Fibroblast of skin of back (primary cell): ENCODE measurements around the gene R3HDM2.
A peak's percentile ranks its signal among the peaks of the same experiment; 100 is the strongest.
"Not testable (repeated sequence)": the region's sequence is repeated elsewhere in the genome, so short reads cannot be mapped to it uniquely, and the experiment has no call there.

Experiments
- DNase-seq: peaks from one replicate; pipeline ENCODE4 v3.0.0-alpha.2; 2013

The R3HDM2 gene

GRCh38 chr12:57452937-57453509, 22.2 kb upstream of the R3HDM2 start:
- DNase-seq: peak; percentile 79

GRCh38 chr12:57452181-57452936, 21.5 kb upstream of the R3HDM2 start:
- peak; percentile 90 for DNase-seq

- no peak for DNase-seq
These were observed 20.5 kb upstream of the R3HDM2 start for GRCh38 chr12:57451233-57451778.

GRCh38 chr12:57450057-57450456, 19.2 kb upstream of the R3HDM2 start:
- DNase-seq: no peak

GRCh38 chr12:57449375-57449774, 18.5 kb upstream of the R3HDM2 start:
- DNase-seq: no peak

GRCh38 chr12:57448669-57449068, 17.8 kb upstream of the R3HDM2 start:
- no peak for DNase-seq

- DNase-seq: no peak
These were observed 15.6 kb upstream of the R3HDM2 start for GRCh38 chr12:57446292-57446960.

GRCh38 chr12:57444744-57445143, 13.9 kb upstream of the R3HDM2 start:
- no peak for DNase-seq

GRCh38 chr12:57444337-57444736, 13.5 kb upstream of the R3HDM2 start:
- not testable (repeated sequence) for DNase-seq

- peak; percentile 16 for DNase-seq
These were observed 11.1 kb upstream of the R3HDM2 start for GRCh38 chr12:57441846-57442427.

GRCh38 chr12:57441393-57441792, 10.6 kb upstream of the R3HDM2 start:
- DNase-seq: not testable (repeated sequence)

GRCh38 chr12:57439762-57440266, 9.0 kb upstream of the R3HDM2 start:
- DNase-seq: no peak

GRCh38 chr12:57438400-57438799, 7.6 kb upstream of the R3HDM2 start:
- no peak for DNase-seq

- DNase-seq: no peak
These were observed 4.5 kb upstream of the R3HDM2 start for GRCh38 chr12:57435293-57435692.

GRCh38 chr12:57434517-57435223, 3.8 kb upstream of the R3HDM2 start, which contains the start of gene INHBC:
TSS of gene INHBC (plus strand) at chr12:57434784. CDS start at chr12:57434887, 103 bp downstream.
- DNase-seq: no peak

GRCh38 chr12:57433370-57433769, 2.5 kb upstream of the R3HDM2 start:
- DNase-seq: no peak

GRCh38 chr12:57431654-57432188, 878 bp upstream of the R3HDM2 start:
- no peak for DNase-seq

GRCh38 chr12:57430112-57430930, 522 bp downstream of the R3HDM2 start:
- no peak for DNase-seq

- peak; percentile 15 for DNase-seq
These were observed 1.3 kb downstream of the R3HDM2 start for GRCh38 chr12:57429473-57430111.

GRCh38 chr12:57428965-57429364, 1.9 kb downstream of the R3HDM2 start:
- no peak for DNase-seq
